ENCODE measurements around the gene NRSN2. TPM values are rescaled to one million over a fixed set of nuclear protein-coding genes. Genes with fewer than 3 reads are reported as not detected.

The NRSN2 gene
- total RNA-seq, 1 donor from 2014 or later, result 21.6 TPM

DNA sequence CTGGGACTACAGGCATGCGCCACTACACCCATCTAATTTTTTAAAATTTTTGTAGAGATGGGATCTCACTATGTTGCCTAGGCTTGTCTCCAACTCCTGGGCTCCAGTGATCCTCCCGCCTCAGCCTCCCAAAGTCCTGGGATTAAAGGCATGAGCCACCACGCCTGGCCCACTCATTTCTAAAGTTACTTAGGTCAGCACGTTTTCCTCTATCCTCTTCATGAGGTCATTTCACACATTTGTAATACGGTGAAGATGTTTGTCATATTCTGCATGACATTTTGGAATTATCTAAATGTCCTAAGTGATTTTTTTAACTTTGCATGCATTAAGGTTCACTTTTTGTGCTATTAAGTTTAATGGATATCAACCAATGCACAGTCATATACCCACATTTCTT lies 33.5 kb upstream of the NRSN2 start:
- DNase-seq (ENCODE audit: extremely low spot score in 2 of 2), result no peak
- TF ChIP-seq CTCF (IDR thresholded peaks at IDR 0.05) (no peak), POLR2AphosphoS5 (IDR thresholded peaks at IDR 0.05; ENCODE audit: insufficient read depth in 1 of 2, low read depth in 1 of 2) (no peak), POLR2A (IDR thresholded peaks at IDR 0.05) (no peak)
- intact Hi-C loops (cut with DNase I), result no loop called here

GRCh38 chr20:313948-314347 lies 33.0 kb upstream of the NRSN2 start:
- peaks cover 21% of the 10 kb centered on the region for H3K4me1 ChIP-seq
- H3K27ac ChIP-seq, result no peak overlapping the region
- no peak for DNase-seq (ENCODE audit: extremely low spot score in 2 of 2)
- no peaks in the 10 kb centered on the region for H3K36me3 ChIP-seq
- intact Hi-C loops (cut with DNase I), result no loop called here
- no peaks in the 10 kb centered on the region for H3K9me3 ChIP-seq
- no peaks in the 10 kb centered on the region for H3K27me3 ChIP-seq
- no peak overlapping the region for H3K4me3 ChIP-seq
- TF ChIP-seq POLR2AphosphoS5 (IDR thresholded peaks at IDR 0.05; ENCODE audit: insufficient read depth in 1 of 2, low read depth in 1 of 2) (no peak), POLR2A (IDR thresholded peaks at IDR 0.05) (no peak), CTCF (IDR thresholded peaks at IDR 0.05) (no peak)

More for the DNA sequence above, 33.5 kb upstream of the NRSN2 start:
- Histone ChIP-seq H3K4me3 (no peak overlapping the region), H3K27ac (no peak overlapping the region), H3K27me3 (no peaks in the 10 kb centered on the region), H3K4me1 (peaks cover 25% of the 10 kb centered on the region), H3K9me3 (no peaks in the 10 kb centered on the region), H3K36me3 (no peaks in the 10 kb centered on the region)

DNA sequence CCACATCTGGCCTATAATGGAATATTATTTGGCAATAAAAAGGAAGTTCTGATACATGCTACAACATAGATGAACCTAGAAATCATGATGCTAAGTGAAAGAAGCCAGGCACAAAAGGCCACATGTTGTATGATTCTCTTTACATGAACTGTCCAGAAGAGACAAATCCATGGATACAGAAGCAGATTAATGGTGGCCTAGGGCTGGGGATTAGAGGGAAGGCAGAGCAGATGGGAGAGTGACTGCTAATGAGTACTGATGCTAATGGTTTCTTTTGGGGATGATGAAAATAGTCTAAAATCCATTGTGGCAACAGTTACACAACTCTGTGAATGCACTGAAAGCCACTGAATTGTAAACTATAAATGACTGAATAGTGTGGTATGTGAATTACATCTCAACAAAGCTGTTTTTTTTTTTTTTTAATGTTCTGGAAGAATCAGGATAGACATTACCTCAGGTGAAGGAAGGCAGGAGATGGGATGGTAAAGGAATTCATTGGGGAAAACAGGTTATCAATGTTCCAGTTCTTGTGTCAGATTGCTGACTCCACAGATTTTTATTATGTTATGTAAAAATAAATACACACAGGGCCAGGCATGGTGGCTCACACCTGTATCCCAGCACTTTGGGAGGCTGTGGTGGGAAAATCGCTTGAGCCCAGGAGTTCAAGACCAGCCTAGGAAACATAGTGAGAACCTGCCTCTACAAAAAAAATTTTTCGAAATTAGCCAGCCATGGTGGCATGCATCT lies 30.4 kb upstream of the NRSN2 start:
- Histone ChIP-seq H3K27ac (no peak overlapping the region), H3K27me3 (no peaks in the 10 kb centered on the region), H3K9me3 (no peaks in the 10 kb centered on the region), H3K4me3 (no peak overlapping the region), H3K4me1 (no peaks in the 10 kb centered on the region), H3K36me3 (no peaks in the 10 kb centered on the region)
- TF ChIP-seq POLR2AphosphoS5 (IDR thresholded peaks at IDR 0.05; ENCODE audit: insufficient read depth in 1 of 2, low read depth in 1 of 2) (no peak), POLR2A (IDR thresholded peaks at IDR 0.05) (no peak), CTCF (IDR thresholded peaks at IDR 0.05) (no peak)
- DNase-seq (ENCODE audit: extremely low spot score in 2 of 2), result no peak
- intact Hi-C loops (cut with DNase I), result no loop called here

- peaks cover 46% of the 10 kb centered on the region for H3K4me1 ChIP-seq
- intact Hi-C loops (cut with DNase I), result loop anchor here (10.0 kb wide), 1 partner anchor 50 kb away; no protein-coding TSS in a partner anchor
- DNase-seq (ENCODE audit: extremely low spot score in 2 of 2), result no peak
These were observed 22.5 kb upstream of the NRSN2 start for GRCh38 chr20:324177-325044.

More at GRCh38 chr20:324177-325044, 22.5 kb upstream of the NRSN2 start:
- TF ChIP-seq CTCF (IDR thresholded peaks at IDR 0.05) (peak in 1 of 3 experiments; percentile 12), POLR2A (IDR thresholded peaks at IDR 0.05) (peak in 1 of 2 donors; percentile 54), POLR2AphosphoS5 (IDR thresholded peaks at IDR 0.05; ENCODE audit: insufficient read depth in 1 of 2, low read depth in 1 of 2) (peak; percentile 24 to 82)
- Histone ChIP-seq H3K27ac (peak overlapping the region; percentile 96), H3K36me3 (no peaks in the 10 kb centered on the region), H3K4me3 (peak overlapping the region; percentile 69 to 97), H3K9me3 (no peaks in the 10 kb centered on the region), H3K27me3 (no peaks in the 10 kb centered on the region)
